NCI-H128 (cell line): ENCODE measurements around the gene NHS.

Source experiments
- DNase-seq: peaks from one replicate; lab custom pipeline; 2025; ENCODE audit not compliant: unreplicated experiment; lab: John Stamatoyannopoulos, UW

NHS gene

GRCh38 chrX:17374619-17375366, at the start of gene NHS:
NHS (plus strand) TSS chrX:17375200; CDS start chrX:17375758, 558 bp downstream.
- no peak for DNase-seq

- DNase-seq: no peak
Measured at GRCh38 chrX:17328837-17329236, 46.2 kb upstream of the NHS start.

- no peak for DNase-seq
Measured at GRCh38 chrX:17336377-17336776, 38.6 kb upstream of the NHS start.

- DNase-seq: no peak
Measured at GRCh38 chrX:17355976-17356375, 19.0 kb upstream of the NHS start.

- DNase-seq: no peak
Measured at GRCh38 chrX:17359500-17359899, 15.5 kb upstream of the NHS start.

GRCh38 chrX:17361620-17362019, 13.4 kb upstream of the NHS start:
- no peak for DNase-seq

GRCh38 chrX:17368002-17368401, 7.0 kb upstream of the NHS start:
- DNase-seq: no peak

- no peak for DNase-seq
Measured at GRCh38 chrX:17369309-17369708, 5.7 kb upstream of the NHS start.

GRCh38 chrX:17370191-17370590, 4.8 kb upstream of the NHS start:
- DNase-seq: no peak

- no peak for DNase-seq
Measured at GRCh38 chrX:17372052-17372451, 2.9 kb upstream of the NHS start.

- DNase-seq: no peak
Measured at GRCh38 chrX:17373337-17373736, 1.7 kb upstream of the NHS start.

GRCh38 chrX:17375367-17375636, 302 bp downstream of the NHS start:
- DNase-seq: no peak

- no peak for DNase-seq
Measured at GRCh38 chrX:17375637-17376430, 834 bp downstream of the NHS start.

- DNase-seq: no peak
Measured at GRCh38 chrX:17376431-17377077, 1.6 kb downstream of the NHS start.

- DNase-seq: peak; percentile 10
Measured at GRCh38 chrX:17377091-17377717, 2.2 kb downstream of the NHS start.

- no peak for DNase-seq
Measured at GRCh38 chrX:17377795-17378194, 2.8 kb downstream of the NHS start.

- no peak for DNase-seq
Measured at GRCh38 chrX:17380221-17380620, 5.2 kb downstream of the NHS start.

GRCh38 chrX:17390419-17390850, 15.4 kb downstream of the NHS start:
- no peak for DNase-seq

- no peak for DNase-seq
Measured at GRCh38 chrX:17395154-17395553, 20.2 kb downstream of the NHS start.

GRCh38 chrX:17397074-17397473, 22.1 kb downstream of the NHS start:
- DNase-seq: no peak

GRCh38 chrX:17403189-17403691, 28.2 kb downstream of the NHS start:
- DNase-seq: no peak
